SJSA1 (cell line): ENCODE results near the gene ANGEL2. TPM values are rescaled to one million over a fixed set of nuclear protein-coding genes. Genes with fewer than 3 reads are reported as not detected.

Source experiments
- DNase-seq, 2 experiments: peaks; one replicate each; pipeline ENCODE4 v3.0.0-alpha.2; 2015 to 2020; ENCODE audit warnings: low spot score in 2 of 2, low read depth in 1 of 2
- H3K27ac ChIP-seq: fragments of 250-450 bp; sonication (Bioruptor Pico); 2 replicates; pipeline ENCODE4 v1.5.1; 2020; ENCODE audit warnings: mild to moderate bottlenecking, moderate library complexity
- H3K27me3 ChIP-seq: fragments of 250-450 bp; sonication (Bioruptor Pico); replicated peaks from 2 replicates; pipeline ENCODE4 v1.5.1; 2020; ENCODE audit warnings: mild to moderate bottlenecking, moderate library complexity
- H3K36me3 ChIP-seq: fragments of 250-450 bp; sonication (Bioruptor Pico); 2 replicates; pipeline ENCODE4 v1.5.1; 2020; ENCODE audit warnings: mild to moderate bottlenecking
- H3K4me1 ChIP-seq: fragments of 250-450 bp; sonication (Bioruptor Pico); replicated peaks from 2 replicates; pipeline ENCODE4 v1.6.1; 2021; ENCODE audit warnings: mild to moderate bottlenecking
- H3K4me3 ChIP-seq: fragments of 250-450 bp; sonication (Bioruptor Pico); 2 replicates; pipeline ENCODE4 v1.5.1; 2020; ENCODE audit warnings: mild to moderate bottlenecking
- H3K9me3 ChIP-seq: fragments of 250-450 bp; sonication (Bioruptor Pico); replicated peaks from 2 replicates; pipeline ENCODE4 v1.5.1; 2020; ENCODE audit warnings: mild to moderate bottlenecking
- total RNA-seq: library from RNA; depleted of rRNA; stranded (reverse); fragments of >200 nt; shearing (Covaris generic); gene quantifications from 2 replicates; pipeline ENCODE4 v1.2.3, GENCODE V29; 2014; rRNA removed

The ANGEL2 gene, protein sequence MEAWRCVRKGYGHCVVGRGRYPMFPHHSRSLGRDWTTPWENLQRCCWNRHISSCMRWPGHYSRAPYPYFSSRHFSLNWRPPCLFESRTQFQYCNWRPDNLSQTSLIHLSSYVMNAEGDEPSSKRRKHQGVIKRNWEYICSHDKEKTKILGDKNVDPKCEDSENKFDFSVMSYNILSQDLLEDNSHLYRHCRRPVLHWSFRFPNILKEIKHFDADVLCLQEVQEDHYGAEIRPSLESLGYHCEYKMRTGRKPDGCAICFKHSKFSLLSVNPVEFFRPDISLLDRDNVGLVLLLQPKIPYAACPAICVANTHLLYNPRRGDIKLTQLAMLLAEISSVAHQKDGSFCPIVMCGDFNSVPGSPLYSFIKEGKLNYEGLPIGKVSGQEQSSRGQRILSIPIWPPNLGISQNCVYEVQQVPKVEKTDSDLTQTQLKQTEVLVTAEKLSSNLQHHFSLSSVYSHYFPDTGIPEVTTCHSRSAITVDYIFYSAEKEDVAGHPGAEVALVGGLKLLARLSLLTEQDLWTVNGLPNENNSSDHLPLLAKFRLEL
- total RNA-seq: 25.8 and 42.3 TPM in 2 replicates

DNA sequence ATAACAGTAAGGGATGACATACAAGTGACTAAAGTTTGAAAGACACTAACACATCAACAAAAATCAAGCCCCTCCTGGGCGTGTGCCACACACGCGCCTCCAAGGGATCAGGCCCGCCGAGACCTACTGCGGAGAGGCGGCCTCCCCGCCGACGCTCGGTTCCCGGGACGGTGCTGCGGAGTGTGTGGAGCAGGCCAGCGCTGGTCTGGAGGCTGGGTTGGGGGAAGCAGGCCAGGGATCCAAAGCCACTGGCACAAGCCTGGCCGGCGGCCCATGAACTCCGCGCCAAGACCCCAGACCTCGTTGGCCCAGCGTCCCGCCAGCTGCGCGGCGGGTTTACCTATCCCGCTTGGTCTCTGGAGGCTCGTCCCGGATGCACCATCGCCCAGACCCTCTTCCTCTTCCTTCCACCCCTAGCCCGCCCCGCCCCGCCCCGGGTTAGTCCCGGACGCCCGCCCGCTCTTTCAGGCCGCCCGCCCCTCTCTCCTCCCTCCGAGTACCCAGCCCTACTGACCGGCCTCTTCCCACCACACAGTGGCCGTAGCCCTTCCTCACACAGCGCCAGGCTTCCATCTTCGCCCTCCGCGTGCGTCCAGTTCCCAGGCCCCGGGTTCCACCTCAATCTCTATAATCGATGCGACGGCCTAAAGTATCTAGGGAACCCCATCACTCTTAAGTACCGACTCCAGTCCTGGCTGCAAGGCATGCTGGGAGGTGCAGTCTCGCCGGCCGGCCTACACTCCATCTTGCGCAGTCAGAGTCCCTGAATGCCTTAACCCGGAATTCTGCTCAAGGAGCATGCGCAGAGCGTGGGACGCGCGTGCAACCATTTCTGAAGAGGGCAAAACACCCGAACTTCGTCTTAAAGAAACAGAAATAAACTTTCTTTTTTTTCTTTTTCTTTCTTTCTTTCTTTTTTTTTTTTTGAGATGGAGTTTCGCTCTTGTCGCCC, at the start of gene ANGEL2:
Gene ANGEL2, minus strand, starts transcription at position 769 of the 952 bp plus-strand sequence. Its CDS starts 196 bp downstream, at position 573.
- Histone ChIP-seq H3K27ac (peak within 1 kb of the TSS; percentile 55), H3K36me3 (peaks cover 14% of the 10 kb centered on the region), H3K27me3 (no peaks in the 10 kb centered on the region), H3K4me1 (peaks cover 4% of the 10 kb centered on the region; the same call in 1 of the 2 replicates), H3K9me3 (no peaks in the 10 kb centered on the region), H3K4me3 (peak within 1 kb of the TSS; percentile 76)
- DNase-seq: peak; percentile 96

DNA sequence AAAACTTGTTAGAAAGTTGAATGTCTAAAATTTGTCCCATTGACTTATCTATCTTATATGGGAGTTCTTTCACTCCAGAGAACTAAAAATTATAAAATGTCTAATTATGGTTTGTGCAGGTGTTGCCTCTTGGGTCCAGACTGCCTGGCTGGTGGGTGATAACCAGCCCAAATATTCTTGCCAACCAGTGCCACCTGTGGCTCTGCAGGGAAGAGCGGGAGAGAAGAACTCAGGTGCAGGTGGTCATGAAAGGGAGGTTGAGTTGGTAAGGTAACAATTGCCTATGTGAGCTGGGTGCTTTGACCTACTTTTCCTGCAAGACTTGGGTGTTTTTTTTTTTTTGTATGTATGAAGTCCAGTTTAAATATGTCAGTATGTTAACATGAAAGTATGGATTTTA, 45.6 kb upstream of the ANGEL2 start:
- Histone ChIP-seq H3K4me3 (no peak overlapping the region), H3K9me3 (no peaks in the 10 kb centered on the region), H3K36me3 (no peaks in the 10 kb centered on the region), H3K4me1 (no peaks in the 10 kb centered on the region), H3K27me3 (no peaks in the 10 kb centered on the region), H3K27ac (no peak overlapping the region)
- DNase-seq: no peak

DNA sequence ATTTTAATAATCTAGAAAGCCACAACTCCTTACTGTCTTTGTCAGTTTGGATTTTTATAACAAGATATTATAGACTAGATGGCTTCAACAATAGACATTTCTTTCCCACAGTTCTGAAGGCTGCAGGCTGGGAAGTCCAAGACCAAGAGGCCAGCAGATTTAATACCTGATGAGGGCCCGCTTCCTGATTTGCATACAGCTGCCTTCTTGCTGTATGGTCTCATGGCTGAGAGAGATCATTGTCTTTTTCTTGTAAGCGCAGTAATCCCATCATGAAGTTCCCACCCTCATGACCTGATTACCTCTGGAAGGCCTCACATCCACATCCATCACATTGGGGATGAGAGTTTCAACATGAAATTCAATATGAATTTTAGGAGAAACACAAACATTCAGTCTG, 45.2 kb upstream of the ANGEL2 start:
- Histone ChIP-seq H3K4me3 (no peak overlapping the region), H3K27me3 (no peaks in the 10 kb centered on the region), H3K27ac (no peak overlapping the region), H3K4me1 (no peaks in the 10 kb centered on the region), H3K36me3 (no peaks in the 10 kb centered on the region), H3K9me3 (no peaks in the 10 kb centered on the region)
- no peak for DNase-seq

DNA sequence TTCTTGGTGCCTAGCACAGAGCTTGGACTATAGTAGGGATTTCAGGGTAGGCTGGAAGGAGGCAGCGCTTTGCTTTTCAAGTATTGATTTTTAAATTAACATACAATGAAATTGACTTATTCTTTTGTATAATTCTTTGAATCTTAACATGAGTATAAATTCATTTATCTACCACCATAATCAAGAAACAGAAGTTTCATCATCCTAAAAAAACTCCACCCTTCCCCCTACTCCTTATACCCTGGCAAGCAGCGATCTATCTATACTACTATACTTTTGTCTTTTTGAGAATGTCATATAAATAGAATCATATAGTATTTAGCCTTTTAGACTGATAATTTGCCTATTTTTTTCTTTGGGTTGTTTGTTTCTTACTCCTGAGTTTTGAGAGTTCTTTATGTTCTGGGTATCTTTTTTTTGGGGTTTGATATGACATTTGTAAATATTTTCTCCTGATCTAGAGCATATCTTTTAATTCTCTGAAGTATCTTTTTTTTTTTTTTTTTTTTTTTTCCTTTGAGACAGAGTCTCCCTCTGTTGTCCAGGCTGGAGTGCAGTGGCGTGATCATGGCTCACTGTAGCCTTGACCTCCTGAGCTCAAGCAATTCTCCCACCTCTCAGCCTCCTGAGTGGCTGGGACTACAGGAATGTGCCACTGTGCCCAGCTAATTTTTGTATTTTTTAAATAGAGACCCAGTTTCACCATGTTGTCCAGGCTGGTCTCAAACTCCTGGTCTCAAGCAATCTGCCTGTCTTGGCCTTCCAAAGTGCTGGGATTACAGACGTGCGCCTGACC, 41.8 kb upstream of the ANGEL2 start:
- H3K27ac ChIP-seq: no peak overlapping the region
- no peaks in the 10 kb centered on the region for H3K9me3 ChIP-seq
- H3K4me3 ChIP-seq: no peak overlapping the region
- DNase-seq: no peak
- no peaks in the 10 kb centered on the region for H3K27me3 ChIP-seq
- no peaks in the 10 kb centered on the region for H3K36me3 ChIP-seq
- no peaks in the 10 kb centered on the region for H3K4me1 ChIP-seq

DNA sequence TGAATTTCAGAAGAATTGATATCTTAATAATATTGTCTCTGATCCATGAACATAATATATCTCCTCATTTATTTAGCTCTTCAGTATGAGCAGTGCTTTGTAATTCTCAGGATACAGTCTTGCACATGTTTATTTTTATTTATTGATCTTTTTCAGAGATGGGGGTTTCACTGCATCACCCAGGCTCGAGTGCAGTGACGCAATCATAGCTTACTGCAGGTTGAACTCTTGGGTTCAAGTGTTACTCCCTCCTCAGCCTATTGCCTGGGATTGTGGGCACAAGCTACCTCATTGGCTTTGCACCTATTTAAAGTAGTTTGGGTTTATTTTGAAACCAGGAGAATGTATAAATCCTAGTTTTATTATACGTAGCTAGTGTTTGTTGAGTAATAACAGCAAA, 40.1 kb upstream of the ANGEL2 start:
- no peaks in the 10 kb centered on the region for H3K27me3 ChIP-seq
- no peak overlapping the region for H3K27ac ChIP-seq
- H3K4me3 ChIP-seq: no peak overlapping the region
- H3K36me3 ChIP-seq: peaks cover 3% of the 10 kb centered on the region; the same call in 1 of the 2 replicates
- H3K9me3 ChIP-seq: no peaks in the 10 kb centered on the region
- peaks cover 1% of the 10 kb centered on the region for H3K4me1 ChIP-seq
- no peak for DNase-seq

DNA sequence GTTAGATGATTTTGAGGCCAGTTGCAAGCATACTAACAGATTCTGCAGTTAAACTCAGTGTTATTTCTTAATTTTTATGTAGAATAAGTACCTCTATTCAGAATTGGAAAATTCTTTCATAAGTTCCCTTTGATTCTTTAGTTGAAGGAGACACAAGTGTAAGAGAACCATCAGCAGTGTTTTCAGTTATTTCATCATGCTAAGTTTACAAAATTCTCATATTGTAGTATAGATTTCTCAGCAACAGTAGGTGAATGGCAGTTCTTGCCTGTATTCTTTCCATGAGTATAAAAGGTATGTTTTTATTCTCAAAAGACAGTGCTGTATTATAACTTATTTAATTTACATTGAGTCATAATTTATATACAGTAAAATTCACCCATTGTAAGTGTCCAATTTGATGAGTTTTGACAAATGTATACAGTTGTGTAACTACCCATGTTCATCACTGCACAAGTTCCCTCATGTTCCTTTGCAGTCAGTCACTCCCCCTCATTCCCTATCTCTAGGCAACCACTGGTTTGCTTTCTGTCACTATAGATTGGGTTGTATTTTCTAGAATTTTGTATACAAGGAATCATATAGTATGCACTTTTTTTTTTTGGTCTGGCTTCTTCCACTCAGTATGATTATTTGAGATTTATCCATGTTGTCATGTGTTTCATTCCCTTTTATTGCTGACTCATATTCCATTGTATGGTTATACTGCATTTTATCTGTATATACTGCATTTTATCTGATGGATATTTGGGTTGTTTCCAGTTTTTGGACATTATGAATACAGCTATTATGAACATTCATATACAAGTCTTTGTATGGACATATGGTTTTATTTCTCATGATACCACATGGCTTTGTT, 39.3 kb upstream of the ANGEL2 start:
- no peak for DNase-seq
- Histone ChIP-seq H3K36me3 (peaks cover 3% of the 10 kb centered on the region; the same call in 1 of the 2 replicates), H3K9me3 (no peaks in the 10 kb centered on the region), H3K4me1 (peaks cover 4% of the 10 kb centered on the region), H3K27ac (no peak overlapping the region), H3K4me3 (no peak overlapping the region), H3K27me3 (no peaks in the 10 kb centered on the region)

DNA sequence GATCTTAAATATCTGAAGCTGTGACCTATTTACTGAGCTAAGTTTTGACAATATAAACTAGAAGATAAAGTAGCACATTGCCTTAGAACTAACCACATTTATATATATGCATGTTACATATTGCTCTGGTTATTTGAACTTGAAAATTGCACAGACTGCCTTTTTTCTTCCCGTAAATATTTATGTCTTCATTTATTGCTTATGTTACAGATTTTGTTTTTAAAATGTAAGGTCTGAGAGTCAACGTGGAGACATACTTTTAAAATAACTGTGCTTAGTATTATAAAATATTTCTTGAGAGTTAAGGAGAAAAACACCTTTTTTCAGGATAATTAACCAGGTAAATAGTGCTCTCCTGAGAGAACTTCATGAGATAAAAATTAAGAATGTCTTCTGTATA, 38.5 kb upstream of the ANGEL2 start:
- no peak overlapping the region for H3K27ac ChIP-seq
- no peaks in the 10 kb centered on the region for H3K9me3 ChIP-seq
- H3K27me3 ChIP-seq: no peaks in the 10 kb centered on the region
- H3K4me3 ChIP-seq: no peak overlapping the region
- H3K4me1 ChIP-seq: peaks cover 4% of the 10 kb centered on the region
- peaks cover 3% of the 10 kb centered on the region; the same call in 1 of the 2 replicates for H3K36me3 ChIP-seq
- DNase-seq: no peak

DNA sequence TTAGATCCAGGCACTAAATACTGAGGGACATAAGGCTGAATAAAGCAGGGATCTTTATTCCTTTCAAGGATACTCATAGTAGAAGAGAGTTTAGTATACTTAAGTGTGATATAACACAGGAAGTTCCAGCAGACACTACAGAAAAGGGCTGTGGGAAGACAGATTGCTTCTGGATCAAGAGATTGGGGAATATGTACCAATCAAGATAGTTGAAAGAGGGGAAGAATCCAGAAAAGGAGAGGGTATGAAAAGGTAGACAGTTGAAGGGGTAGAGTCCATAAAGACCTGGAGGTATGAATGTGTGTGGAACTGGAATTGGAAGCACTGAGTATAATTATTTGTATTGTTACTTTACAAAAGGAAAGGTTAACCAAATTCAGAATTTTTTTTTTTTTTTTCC, 37.8 kb upstream of the ANGEL2 start:
- peaks cover 4% of the 10 kb centered on the region for H3K4me1 ChIP-seq
- peaks cover 3% of the 10 kb centered on the region; the same call in 1 of the 2 replicates for H3K36me3 ChIP-seq
- no peaks in the 10 kb centered on the region for H3K27me3 ChIP-seq
- no peak overlapping the region for H3K4me3 ChIP-seq
- no peak for DNase-seq
- H3K9me3 ChIP-seq: no peaks in the 10 kb centered on the region
- no peak overlapping the region for H3K27ac ChIP-seq

DNA sequence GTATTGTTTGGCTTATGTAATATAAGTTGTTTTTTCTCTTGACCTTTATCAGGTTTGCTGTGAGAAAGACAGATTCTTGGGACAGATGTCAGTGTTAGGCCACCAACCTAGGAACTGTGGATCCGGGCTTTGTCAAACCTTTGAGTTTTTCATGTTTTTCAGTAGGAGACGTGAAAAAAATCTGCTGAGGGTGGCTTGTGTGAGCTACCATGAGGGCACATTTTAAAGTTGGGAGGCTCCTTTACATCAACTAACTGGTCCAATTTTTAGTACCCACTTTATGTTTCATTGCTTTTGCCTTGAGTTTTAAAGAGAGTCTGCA, 36.2 kb upstream of the ANGEL2 start:
- peak overlapping the region; percentile 81 for H3K4me3 ChIP-seq
- H3K4me1 ChIP-seq: peaks cover 4% of the 10 kb centered on the region
- no peaks in the 10 kb centered on the region for H3K9me3 ChIP-seq
- no peak for DNase-seq
- H3K27ac ChIP-seq: no peak overlapping the region
- H3K27me3 ChIP-seq: no peaks in the 10 kb centered on the region
- peaks cover 3% of the 10 kb centered on the region; the same call in 1 of the 2 replicates for H3K36me3 ChIP-seq

DNA sequence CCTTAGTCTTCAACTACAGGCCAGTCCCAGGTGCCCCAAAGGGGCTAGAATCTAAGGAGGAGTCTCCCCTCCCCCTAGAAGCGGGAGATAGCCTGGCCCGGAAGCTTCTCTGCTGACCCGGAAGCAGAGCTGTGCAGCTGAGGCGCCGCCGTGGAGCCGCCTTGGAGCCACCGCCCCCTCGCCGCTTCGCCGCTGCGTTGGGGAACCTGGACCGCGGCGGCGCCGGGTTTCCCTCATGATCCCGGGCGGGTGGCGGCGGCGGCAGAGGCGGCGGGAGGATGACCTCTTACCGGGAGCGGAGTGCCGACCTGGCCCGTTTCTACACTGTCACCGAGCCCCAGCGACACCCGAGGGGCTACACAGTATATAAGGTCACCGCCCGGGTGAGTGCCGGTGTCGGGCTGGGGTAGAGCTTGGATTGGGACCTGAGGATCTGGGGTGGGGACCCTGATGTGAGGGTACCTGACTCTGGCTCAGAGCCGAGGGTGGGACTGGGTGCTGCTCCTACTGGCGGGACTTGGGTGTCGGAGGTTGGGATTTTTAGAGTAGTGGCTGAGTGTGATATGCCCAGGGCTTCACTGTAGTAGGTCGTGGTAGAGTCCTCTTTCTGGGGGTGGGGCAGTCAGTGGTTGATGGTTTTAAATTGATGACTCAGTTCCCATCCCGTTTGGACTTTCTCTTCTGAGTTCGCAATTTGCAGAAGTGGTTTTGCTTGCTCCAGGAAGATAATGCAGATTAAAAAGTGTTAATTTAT, 35.6 kb upstream of the ANGEL2 start, which contains the start of gene RPS6KC1:
Gene RPS6KC1, plus strand, starts transcription at position 115 of the 754 bp plus-strand sequence. Its CDS starts 164 bp downstream, at position 279.
- Histone ChIP-seq H3K4me3 (peak within 1 kb of the TSS; percentile 81), H3K4me1 (peaks cover 4% of the 10 kb centered on the region), H3K27me3 (no peaks in the 10 kb centered on the region), H3K36me3 (peaks cover 3% of the 10 kb centered on the region; the same call in 1 of the 2 replicates), H3K9me3 (no peaks in the 10 kb centered on the region), H3K27ac (peak within 1 kb of the TSS; percentile 48)
- peak; percentile 83 to 88 for DNase-seq

DNA sequence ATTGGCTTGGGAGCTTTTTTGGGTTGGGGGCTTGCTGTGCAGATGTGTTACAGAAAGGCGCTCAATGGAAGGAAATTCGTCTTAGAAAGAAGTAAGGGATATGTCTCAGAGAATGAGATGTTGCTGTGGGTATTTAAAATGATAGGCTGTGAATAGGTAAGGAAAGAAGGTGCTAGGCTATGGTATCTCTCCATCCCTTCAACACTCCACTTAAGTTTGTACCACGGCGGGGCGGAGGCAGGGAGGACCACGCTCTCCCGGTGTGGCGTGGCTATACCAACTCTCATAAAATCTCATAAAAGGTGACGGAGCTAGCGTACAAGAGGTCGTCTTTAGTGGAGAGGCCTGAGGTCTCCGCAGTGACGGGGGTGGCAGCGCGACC, 35.1 kb upstream of the ANGEL2 start:
- peaks cover 4% of the 10 kb centered on the region for H3K4me1 ChIP-seq
- H3K27ac ChIP-seq: peak overlapping the region; percentile 48
- peak overlapping the region; percentile 81 for H3K4me3 ChIP-seq
- H3K36me3 ChIP-seq: peaks cover 3% of the 10 kb centered on the region; the same call in 1 of the 2 replicates
- H3K9me3 ChIP-seq: no peaks in the 10 kb centered on the region
- no peak for DNase-seq
- H3K27me3 ChIP-seq: no peaks in the 10 kb centered on the region

DNA sequence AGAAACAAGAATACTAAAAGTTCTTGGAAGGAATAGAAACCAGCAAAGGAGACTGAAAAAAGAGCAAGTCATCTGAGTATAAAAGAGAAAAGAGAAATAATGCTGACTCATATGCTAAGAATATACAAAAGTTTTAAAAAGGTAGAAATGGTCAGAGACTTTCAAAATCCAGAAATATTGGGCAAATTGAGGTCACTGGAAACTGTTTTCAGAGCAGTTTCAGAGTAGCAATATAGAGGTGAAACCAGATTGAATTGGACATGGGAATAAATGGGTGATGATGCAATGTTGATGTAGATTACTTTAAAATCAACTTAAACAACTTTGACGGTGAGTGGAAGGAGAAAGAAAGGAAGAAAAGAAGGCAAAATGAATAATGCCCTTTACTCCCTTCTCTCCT, 33.6 kb upstream of the ANGEL2 start:
- DNase-seq: no peak
- H3K4me3 ChIP-seq: no peak overlapping the region
- no peak overlapping the region for H3K27ac ChIP-seq
- no peaks in the 10 kb centered on the region for H3K9me3 ChIP-seq
- H3K36me3 ChIP-seq: peaks cover 3% of the 10 kb centered on the region; the same call in 1 of the 2 replicates
- H3K27me3 ChIP-seq: no peaks in the 10 kb centered on the region
- peaks cover 4% of the 10 kb centered on the region for H3K4me1 ChIP-seq
